TTC549 (cell line): ENCODE results near the gene CKS1B.

Source experiments
- FAIRE-seq: peaks from 2 replicates; lab custom pipeline; 2012; peaks lifted over from hg19 to GRCh38; lab: Jason Lieb, UNC

Gene CKS1B

DNA sequence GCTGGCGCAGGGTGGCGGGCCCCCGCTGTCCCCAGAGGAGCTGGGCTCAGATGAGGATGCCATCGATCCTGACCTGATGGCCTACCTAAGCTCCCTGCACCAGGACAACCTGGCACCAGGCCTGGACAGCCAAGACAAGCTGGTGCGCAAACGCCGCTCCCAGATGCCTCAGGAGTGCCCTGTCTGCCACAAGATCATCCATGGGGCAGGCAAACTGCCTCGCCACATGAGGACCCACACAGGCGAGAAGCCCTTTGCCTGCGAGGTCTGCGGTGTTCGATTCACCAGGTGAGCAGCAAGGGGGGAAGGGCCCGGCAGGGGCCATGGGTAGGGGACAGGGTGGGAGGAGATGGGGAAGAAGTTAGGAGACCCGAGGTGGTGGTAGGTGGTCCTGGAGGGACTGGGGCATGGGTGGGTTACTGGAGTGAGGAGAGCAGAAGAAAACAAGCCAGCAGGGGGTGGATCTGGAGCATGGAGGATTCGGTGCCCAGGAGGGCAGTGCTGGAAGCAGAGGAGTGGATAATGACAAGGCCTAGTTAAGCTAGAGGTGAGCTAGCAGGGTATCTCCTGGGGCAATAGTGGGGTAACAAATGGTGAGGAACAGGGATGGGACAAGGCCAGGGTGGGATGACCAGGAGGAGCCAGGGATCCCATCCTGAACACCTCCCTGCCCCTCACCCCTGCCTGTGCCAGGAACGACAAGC is 41.2 kb downstream of the CKS1B start:
- no peak for FAIRE-seq

DNA sequence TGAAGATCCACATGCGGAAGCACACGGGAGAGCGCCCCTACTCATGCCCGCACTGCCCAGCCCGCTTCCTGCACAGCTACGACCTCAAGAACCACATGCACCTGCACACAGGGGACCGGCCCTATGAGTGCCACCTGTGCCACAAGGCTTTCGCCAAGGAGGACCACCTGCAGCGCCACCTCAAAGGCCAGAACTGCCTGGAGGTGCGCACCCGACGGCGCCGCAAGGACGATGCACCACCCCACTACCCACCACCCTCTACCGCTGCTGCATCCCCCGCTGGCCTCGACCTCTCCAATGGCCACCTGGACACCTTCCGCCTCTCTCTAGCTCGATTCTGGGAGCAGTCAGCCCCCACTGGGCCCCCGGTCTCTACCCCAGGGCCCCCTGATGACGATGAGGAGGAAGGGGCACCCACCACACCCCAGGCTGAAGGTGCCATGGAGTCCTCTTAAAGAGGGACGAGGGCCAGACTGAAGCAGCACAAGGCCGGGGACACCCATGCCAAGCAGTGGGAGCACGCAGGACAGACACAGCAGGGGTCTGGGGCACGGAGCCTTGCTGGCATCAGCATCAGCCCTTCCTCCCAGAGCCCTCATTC is 41.9 kb downstream of the CKS1B start:
- no peak for FAIRE-seq

DNA sequence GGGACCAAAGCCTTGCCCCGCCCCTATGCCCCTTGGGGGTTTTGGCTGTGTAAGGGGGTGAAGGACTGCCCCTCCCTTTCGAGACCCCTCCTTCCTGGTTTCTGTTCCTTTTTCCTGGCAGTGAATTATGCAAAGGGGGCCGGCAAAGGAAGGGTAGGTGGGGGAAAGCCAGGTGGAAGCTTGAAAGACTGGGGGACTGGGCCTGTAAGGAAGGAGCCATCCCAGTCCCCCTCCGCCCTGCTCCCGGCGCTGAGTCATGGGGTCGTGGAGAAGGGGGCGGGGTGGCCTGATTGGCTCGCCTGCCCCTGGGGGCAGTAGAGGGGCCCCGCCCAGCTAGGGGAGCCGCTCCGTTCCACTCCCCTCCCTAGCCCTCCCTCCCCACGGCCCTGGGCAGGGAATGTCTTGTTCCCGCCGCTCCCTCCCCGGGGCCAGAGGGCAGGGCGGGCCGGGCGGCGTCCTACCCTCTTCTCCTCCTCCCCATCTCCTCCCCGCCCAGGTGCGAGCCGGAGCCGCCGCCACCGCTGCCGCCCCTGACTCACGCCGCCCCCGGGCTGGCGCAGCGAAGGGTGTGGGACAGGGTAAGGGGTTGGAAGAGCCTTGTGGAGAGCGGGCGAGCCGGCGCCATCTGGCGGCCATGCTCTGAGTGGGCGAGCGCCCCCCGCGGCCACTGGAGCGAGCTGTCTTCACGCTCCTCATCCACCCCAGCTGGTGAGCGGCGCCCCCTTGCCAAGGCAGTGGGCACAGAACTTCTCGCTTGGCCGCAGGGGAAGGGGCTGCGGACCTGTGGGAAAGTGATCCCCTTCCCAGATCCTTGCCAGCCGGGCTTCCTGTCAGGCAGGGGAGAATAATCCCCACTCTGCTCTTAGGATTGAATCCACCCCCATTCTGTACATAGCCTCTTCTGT is 42.8 kb downstream of the CKS1B start:
- no peak for FAIRE-seq

DNA sequence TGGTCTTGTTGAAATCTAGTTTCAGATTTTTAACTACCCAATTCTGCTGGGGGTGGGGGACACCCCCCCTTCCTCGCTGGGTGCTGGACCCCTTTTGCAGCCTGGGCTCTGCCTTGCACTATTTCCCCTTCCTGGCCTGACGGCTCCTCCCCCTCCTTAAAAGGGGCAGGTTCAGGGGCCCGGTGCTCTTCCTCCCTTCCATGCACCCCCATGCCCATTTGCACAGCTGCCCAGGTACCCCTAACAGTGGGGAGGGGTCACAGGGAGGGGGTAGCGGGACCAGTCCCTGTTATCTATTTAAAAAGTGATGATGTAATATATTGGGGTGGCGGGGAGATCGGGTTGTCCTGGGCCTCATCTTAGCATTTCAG is 43.5 kb downstream of the CKS1B start:
- FAIRE-seq = no peak

DNA sequence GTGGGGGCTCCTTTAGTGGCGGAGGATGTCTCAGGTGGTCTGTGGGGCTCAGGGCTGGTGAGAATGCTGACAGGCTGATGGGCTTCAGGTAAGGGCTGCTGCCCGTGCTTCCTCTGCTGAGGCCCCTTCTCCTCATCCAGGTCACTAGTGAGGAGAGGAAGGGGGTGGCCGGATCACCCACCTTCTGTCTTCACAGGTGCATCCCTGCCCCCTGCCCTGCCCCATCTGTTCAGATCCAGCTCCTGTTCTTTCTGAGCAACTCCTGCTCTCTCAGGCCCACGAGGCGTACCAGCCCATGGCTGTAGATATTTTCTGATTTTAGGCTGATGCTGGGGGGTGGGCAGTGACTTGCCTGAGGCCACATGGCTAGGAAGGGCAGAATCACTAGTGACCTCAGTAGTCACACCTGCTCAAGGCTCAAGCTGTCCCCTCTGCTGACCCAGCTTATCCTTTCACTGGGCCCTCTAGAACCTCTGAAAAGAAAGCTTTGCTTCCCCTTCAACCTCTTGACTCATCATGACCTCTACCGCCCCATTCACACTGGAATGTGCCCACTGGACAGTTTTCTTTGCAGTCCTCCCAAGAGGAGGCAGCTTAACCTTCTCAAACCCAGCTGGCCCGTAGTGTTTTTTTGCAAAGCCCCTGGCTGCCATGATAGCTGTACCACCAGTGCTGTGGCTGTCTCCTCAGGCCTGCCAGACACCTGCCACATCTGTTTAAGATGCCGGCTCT is 44.3 kb downstream of the CKS1B start:
- FAIRE-seq = no peak

DNA sequence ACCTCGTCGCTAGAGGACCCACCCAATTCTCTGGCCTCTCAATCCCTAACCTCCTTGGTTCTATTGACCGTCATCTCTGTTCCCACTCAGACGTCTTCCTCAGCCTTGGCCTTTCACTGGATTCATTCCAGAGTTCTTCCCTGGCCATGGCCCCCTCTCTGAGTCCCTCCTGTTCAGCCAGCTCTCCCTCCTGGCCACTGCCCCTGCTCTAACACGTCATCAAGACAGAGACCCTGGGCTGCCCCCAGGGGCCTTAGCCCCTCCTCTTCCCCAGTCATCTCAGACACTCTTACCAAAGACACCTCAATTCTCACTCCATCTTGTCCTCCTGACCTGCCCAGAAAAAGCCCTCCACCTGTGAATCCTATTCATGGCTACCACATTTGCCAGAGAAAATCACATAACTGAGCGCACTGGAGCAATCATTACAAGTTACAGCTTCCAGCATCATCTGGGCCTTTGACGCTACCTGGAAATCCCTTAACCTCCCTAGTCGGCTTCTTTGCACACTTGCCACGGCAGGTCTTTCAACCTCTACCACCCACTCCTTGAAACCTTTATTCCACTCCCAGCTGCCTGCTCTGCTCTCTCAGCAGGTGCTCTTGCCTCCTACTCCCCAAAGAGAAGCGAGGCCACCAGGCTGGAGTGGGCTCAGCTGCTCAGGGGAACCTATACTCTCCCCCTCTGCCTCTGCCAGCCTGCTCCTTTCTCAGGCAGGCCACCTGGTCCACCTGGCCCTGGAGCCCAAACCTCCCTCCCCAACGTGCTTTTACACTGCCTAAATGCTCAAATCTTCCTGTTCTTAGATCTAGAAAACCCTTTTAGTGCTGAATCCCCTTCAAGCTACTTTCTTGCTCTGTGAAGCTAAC is 45.1 kb downstream of the CKS1B start:
- no peak for FAIRE-seq

DNA sequence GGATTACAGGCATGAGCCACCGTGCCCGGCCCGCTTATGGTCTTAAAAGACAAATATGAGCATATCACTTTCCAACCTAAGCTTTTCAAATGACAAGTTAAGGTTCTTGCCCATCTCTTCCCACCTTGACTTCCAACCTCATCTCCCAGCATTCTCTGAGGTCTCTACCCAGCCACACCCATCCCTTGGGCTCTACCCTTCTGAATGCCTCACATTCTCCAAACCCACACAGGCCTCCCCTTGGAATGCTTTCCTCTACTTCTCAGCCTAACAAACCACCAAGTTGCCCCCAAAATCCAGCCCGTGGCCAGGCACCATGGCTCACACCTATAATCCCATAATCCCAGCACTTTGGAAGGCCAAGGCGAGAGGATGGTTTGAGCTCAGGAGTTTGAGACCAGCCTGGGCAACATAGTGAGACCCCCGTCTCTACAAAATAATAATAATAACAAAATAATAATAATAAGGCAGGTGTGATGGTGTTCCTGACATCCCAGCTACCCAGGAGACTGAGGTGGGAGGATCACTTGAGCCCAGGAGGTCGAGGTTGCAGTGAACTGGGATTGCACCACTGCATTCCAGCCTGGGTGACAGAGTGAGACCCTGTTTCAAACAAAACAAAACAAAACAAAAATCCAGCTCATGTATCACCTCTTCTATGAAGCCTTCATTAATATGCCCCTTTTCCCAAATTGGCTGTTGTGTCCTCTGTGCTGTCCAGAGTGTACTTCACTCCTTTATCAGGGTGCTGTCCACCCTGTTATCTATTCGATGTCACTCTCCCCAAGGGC is 47.9 kb downstream of the CKS1B start:
- no peak for FAIRE-seq

DNA sequence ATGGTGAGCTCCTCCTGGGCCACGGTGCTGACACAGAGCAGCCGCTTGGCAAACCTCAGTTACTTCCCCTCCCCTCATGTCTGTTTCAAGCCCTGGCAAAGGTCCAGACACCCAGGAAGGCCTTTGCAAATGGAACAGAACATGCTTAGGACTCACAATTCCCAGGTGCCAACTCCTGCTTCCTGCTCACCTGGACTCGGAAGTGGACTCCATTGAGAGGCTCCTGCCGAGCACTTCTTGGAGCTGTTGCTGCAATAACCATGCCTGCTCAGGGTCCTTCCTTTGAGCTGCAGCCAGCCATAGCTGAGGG is 48.4 kb downstream of the CKS1B start:
- no peak for FAIRE-seq

DNA sequence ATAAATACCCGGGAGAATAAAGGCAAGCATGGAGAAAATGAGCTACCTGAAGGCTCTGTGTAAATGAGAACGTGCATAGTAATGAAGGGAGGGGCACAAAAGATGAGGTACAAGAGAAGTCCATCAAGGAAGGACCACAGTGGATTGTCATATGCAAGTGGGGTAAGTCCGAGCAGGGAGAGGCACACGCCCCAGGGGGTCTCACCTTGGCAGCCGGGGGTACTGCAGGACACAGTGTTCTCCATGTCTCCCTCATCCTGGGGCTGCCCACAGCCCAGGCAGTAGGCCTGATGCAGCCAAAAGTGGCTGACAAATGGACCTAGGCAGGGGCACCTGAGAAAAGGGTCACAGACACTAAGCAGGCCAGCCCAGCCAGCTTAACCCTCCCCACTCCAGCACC is 49.1 kb downstream of the CKS1B start:
- no peak for FAIRE-seq

DNA sequence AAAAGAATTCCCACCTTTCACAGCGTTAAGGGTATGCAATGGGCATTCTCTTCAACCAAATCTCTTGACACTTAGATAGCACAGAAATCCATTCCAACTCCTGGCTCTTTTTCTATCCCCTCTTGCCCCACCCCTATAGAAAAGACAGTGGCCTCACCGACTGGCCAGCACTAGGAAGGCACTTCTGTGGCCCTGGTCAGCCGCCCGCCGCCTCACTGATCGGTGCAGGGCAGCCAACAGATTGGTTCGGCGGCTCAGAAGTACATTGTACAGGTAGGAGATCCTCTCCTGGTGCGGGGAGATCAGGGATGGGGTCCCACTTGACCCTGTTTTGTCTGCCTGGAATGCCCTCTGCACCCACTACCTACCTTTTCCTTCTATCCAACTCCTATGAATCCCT is 49.8 kb downstream of the CKS1B start:
- FAIRE-seq = no peak

DNA sequence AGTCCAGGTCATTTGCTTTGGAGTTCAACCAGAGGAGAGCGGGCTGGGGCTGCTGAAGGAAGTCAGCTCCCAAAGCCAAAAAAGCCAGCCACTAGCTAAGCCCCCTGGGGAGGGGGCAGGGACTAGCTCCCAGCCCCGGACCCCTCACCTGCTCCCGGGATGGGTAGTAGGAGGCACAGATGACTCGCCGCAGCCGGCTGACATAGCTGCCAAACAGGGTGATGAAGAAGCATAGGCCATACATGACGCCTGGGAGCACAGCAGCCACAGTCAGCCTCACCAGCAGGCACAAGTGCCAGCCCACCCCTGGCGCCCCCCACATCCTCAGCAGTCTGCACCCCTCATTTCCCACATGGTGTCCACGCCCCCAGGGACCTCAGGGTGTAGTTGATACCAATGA is 51.7 kb downstream of the CKS1B start:
- no peak for FAIRE-seq

DNA sequence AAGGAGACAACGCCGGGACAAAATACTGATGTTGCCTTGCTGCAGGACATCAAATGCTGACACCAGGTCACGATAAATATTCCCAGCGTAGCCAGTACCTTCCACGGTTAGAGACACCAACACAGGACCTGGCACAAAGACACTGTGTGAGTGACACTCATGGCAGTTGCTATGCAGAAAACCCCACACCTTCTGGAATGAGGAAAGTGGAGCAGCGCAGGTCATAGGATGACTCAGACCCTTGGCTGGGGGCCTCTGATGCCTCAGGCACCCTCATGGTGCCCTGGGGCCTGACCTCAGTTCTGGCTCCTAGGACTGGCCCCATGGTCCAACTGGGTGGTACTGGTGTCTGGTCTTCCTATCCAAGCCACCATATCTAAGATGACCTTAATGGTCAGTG is 52.1 kb downstream of the CKS1B start:
- FAIRE-seq = no peak
